Osteoblast (primary cell): ENCODE data around the gene ST6GALNAC3. TPM values are rescaled to one million over a fixed set of nuclear protein-coding genes. Genes with fewer than 3 reads are reported as not detected.

Experiments used
- DNase-seq: peaks from one replicate; pipeline ENCODE4 v3.0.0; 2011; ENCODE audit warnings: low spot score, mixed read lengths; ENCODE audit not compliant: insufficient read length; ENCODE audit errors: missing footprints
- H2AFZ ChIP-seq: 2 replicates; pipeline ENCODE4 v1.6.0; 2011; ENCODE audit warnings: mild to moderate bottlenecking, low read length
- H3K27ac ChIP-seq: 2 replicates; pipeline ENCODE4 v1.5.1; 2011; ENCODE audit warnings: mild to moderate bottlenecking, low read depth, low read length, moderate library complexity
- H3K27me3 ChIP-seq: 2 replicates; pipeline ENCODE4 v1.6.0; 2012; ENCODE audit warnings: mild to moderate bottlenecking, control low read depth, inconsistent platforms, low read length, moderate library complexity; ENCODE audit not compliant: insufficient read depth
- H3K36me3 ChIP-seq: 2 replicates; pipeline ENCODE4 v1.5.1; 2011; ENCODE audit warnings: mild to moderate bottlenecking, low read length, control low read depth, moderate library complexity; ENCODE audit not compliant: insufficient read depth
- H3K4me1 ChIP-seq: 2 replicates; pipeline ENCODE4 v1.5.1; 2011; ENCODE audit warnings: mild to moderate bottlenecking, low read length, control low read depth, moderate library complexity; ENCODE audit not compliant: insufficient read depth
- H3K4me2 ChIP-seq: 2 replicates; pipeline ENCODE4 v1.6.0; 2011; ENCODE audit warnings: mild to moderate bottlenecking, low read length; ENCODE audit not compliant: insufficient read depth
- H3K4me3 ChIP-seq: fragments of 200-600 bp; sonication (generic); 3 replicates; pipeline ENCODE4 v1.5.1; 2012; ENCODE audit warnings: mild to moderate bottlenecking, low read length, inconsistent platforms; ENCODE audit not compliant: insufficient read depth
- H3K79me2 ChIP-seq: 2 replicates; pipeline ENCODE4 v1.6.0; 2012; ENCODE audit warnings: mild to moderate bottlenecking, low read length, control low read depth, inconsistent platforms; ENCODE audit not compliant: insufficient read depth
- H3K9me3 ChIP-seq: 2 replicates; pipeline ENCODE4 v1.5.1; 2011; ENCODE audit warnings: low read depth, low read length, control low read depth
- H4K20me1 ChIP-seq: 2 replicates; pipeline ENCODE4 v1.6.0; 2012; ENCODE audit warnings: mild to moderate bottlenecking, low read length, control low read depth; ENCODE audit not compliant: insufficient read depth
- CTCF ChIP-seq: IDR thresholded peaks from 2 replicates; pipeline ENCODE4 v1.5.1; 2011; ENCODE audit warnings: mild to moderate bottlenecking, low read depth, low read length, moderate library complexity; ENCODE audit errors: extremely low read depth
- total RNA-seq: library from RNA; depleted of rRNA; stranded (reverse); fragments of >200 nt; gene quantifications from 2 replicates; pipeline ENCODE4 v1.2.3, GENCODE V29; 2012

The ST6GALNAC3 gene
- total RNA-seq, 1 donor = not detected

- Histone ChIP-seq H3K4me3 (no peak overlapping the region), H3K4me1 (no peaks in the 10 kb centered on the region), H3K27me3 (no peaks in the 10 kb centered on the region), H4K20me1 (no peaks in the 10 kb centered on the region), H3K27ac (no peak overlapping the region), H3K4me2 (no peak overlapping the region), H3K79me2 (no peaks in the 10 kb centered on the region), H2AFZ (no peak overlapping the region), H3K9me3 (no peaks in the 10 kb centered on the region), H3K36me3 (no peaks in the 10 kb centered on the region)
- DNase-seq = no peak
- no peak for TF ChIP-seq CTCF
These were observed 345.1 kb downstream of the ST6GALNAC3 start for GRCh38 chr1:76419603-76420002.

- no peaks in the 10 kb centered on the region for H4K20me1 ChIP-seq
- H3K79me2 ChIP-seq = no peaks in the 10 kb centered on the region
- no peak overlapping the region for H3K27ac ChIP-seq
- H3K27me3 ChIP-seq = no peaks in the 10 kb centered on the region
- H3K36me3 ChIP-seq = no peaks in the 10 kb centered on the region
- H3K4me1 ChIP-seq = no peaks in the 10 kb centered on the region
- no peak for TF ChIP-seq CTCF
- DNase-seq = no peak
- H3K4me3 ChIP-seq = no peak overlapping the region
- H2AFZ ChIP-seq = no peak overlapping the region
- H3K9me3 ChIP-seq = no peaks in the 10 kb centered on the region
- no peak overlapping the region for H3K4me2 ChIP-seq
These were observed 350.9 kb downstream of the ST6GALNAC3 start for GRCh38 chr1:76425201-76426145.

- H3K9me3 ChIP-seq = no peaks in the 10 kb centered on the region
- DNase-seq = no peak
- H2AFZ ChIP-seq = no peak overlapping the region
- H3K36me3 ChIP-seq = no peaks in the 10 kb centered on the region
- H3K27me3 ChIP-seq = no peaks in the 10 kb centered on the region
- no peak overlapping the region for H3K27ac ChIP-seq
- no peaks in the 10 kb centered on the region for H4K20me1 ChIP-seq
- H3K4me1 ChIP-seq = no peaks in the 10 kb centered on the region
- H3K4me2 ChIP-seq = no peak overlapping the region
- no peak overlapping the region for H3K4me3 ChIP-seq
- TF ChIP-seq CTCF = no peak
- no peaks in the 10 kb centered on the region for H3K79me2 ChIP-seq
These were observed 352.1 kb downstream of the ST6GALNAC3 start for GRCh38 chr1:76426606-76427005.

- Histone ChIP-seq H3K27ac (no peak overlapping the region), H3K79me2 (no peaks in the 10 kb centered on the region), H4K20me1 (no peaks in the 10 kb centered on the region), H3K27me3 (no peaks in the 10 kb centered on the region), H3K4me3 (no peak overlapping the region), H2AFZ (no peak overlapping the region), H3K9me3 (no peaks in the 10 kb centered on the region), H3K4me2 (no peak overlapping the region), H3K36me3 (no peaks in the 10 kb centered on the region), H3K4me1 (no peaks in the 10 kb centered on the region)
- TF ChIP-seq CTCF = no peak
- no peak for DNase-seq
These were observed 353.5 kb downstream of the ST6GALNAC3 start for GRCh38 chr1:76428028-76428427.
